Fibroblast of lung (primary cell): ENCODE measurements around the gene FASTK.

Source experiments
- EZH2 ChIP-seq: IDR thresholded peaks from 2 replicates; pipeline ENCODE4 v1.5.1; 2012; ENCODE audit warnings: low read length, control low read depth, mild to moderate bottlenecking; ENCODE audit errors: missing control alignments
- TF ChIP-seq, protein P1 (sequence below), 2 donors: IDR thresholded peaks in 1 of 2; conservative IDR thresholded peaks in 1 of 2; 1 replicate in 1 of 2; 2 replicates in 1 of 2; pipeline ENCODE4 v1.5.1; 2011 to 2012; ENCODE audit warnings: low read length in 2 of 2, control low read depth in 1 of 2, inconsistent platforms in 1 of 2, low read depth in 1 of 2, mild to moderate bottlenecking in 1 of 2

DNA sequence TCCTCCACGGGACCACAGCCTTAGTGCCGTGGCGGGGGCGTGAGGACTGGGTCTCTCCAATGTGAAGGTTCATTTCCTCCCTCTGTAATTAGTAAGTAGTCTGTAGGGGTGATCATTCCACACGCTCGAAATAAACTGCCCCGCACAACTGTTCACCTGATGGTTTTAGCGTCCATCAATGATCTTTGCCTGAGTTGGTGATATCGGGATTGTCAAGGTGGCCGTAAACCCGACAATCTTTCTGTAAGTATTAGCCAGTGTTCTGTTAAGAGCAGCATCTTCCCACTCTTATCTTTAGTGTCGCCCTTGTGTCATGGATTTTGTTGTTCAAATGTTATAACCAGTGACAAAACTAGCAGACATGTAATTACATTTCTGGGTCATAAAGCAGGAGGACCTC is 23.4 kb upstream of the FASTK start:
- TF ChIP-seq EZH2 = no peak
- TF ChIP-seq, protein P1, sequence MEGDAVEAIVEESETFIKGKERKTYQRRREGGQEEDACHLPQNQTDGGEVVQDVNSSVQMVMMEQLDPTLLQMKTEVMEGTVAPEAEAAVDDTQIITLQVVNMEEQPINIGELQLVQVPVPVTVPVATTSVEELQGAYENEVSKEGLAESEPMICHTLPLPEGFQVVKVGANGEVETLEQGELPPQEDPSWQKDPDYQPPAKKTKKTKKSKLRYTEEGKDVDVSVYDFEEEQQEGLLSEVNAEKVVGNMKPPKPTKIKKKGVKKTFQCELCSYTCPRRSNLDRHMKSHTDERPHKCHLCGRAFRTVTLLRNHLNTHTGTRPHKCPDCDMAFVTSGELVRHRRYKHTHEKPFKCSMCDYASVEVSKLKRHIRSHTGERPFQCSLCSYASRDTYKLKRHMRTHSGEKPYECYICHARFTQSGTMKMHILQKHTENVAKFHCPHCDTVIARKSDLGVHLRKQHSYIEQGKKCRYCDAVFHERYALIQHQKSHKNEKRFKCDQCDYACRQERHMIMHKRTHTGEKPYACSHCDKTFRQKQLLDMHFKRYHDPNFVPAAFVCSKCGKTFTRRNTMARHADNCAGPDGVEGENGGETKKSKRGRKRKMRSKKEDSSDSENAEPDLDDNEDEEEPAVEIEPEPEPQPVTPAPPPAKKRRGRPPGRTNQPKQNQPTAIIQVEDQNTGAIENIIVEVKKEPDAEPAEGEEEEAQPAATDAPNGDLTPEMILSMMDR (conservative IDR thresholded peaks at IDR 0.05 in 1 of 2, IDR thresholded peaks at IDR 0.05 in 1 of 2; ENCODE audit: low read depth in 1 of 2, low read length in 2 of 2) = no peak
